ENCODE data around the gene CD200. TPM values are rescaled to one million over a fixed set of nuclear protein-coding genes. Genes with fewer than 3 reads are reported as not detected.

Gene CD200
- total and polyA plus RNA-seq, 7 donors: 0.59 to 1.5 (median 0.68) TPM

DNA sequence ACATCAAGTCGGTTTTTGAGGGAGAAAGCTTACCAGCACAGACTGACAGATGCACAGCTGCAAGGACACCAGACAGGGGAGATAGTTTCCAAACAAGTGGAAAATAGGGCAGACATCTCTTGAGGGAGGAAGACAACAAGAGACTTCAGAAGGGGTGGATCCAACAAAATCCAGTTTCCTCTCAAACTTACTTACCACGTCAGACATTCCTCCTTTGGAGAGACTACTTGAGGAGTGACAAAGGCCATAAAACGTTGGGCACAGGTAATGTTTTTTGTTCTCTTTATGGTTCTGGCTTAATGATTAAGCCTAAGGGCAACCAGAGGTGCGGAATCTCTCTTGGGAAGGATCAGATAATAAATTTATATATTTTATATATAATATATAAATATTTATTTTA lies 76.1 kb downstream of the CD200 start:
- DNase-seq (no peak), ATAC-seq (no peak)
- WGBS, 3 donors: 47 to 59% (median 58%) methylated on average over 4 of the region's 4 CpGs
- Histone ChIP-seq H3K4me1 (no peaks in the 10 kb centered on the region), H3K27me3 (ENCODE audit: insufficient read depth in 3 of 3, low read length in 2 of 3) (no peaks in the 10 kb centered on the region), H3K4me3 (no peak overlapping the region), H3K27ac (no peak overlapping the region), H3K9me3 (no peaks in the 10 kb centered on the region), H3K36me3 (ENCODE audit: insufficient read depth in 1 of 2, low read depth in 1 of 2) (no peaks in the 10 kb centered on the region)
- TF ChIP-seq, protein P1, sequence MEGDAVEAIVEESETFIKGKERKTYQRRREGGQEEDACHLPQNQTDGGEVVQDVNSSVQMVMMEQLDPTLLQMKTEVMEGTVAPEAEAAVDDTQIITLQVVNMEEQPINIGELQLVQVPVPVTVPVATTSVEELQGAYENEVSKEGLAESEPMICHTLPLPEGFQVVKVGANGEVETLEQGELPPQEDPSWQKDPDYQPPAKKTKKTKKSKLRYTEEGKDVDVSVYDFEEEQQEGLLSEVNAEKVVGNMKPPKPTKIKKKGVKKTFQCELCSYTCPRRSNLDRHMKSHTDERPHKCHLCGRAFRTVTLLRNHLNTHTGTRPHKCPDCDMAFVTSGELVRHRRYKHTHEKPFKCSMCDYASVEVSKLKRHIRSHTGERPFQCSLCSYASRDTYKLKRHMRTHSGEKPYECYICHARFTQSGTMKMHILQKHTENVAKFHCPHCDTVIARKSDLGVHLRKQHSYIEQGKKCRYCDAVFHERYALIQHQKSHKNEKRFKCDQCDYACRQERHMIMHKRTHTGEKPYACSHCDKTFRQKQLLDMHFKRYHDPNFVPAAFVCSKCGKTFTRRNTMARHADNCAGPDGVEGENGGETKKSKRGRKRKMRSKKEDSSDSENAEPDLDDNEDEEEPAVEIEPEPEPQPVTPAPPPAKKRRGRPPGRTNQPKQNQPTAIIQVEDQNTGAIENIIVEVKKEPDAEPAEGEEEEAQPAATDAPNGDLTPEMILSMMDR (IDR thresholded peaks at IDR 0.05): no peak
- intact Hi-C loops (cut with DNase I): no loop called here

DNA sequence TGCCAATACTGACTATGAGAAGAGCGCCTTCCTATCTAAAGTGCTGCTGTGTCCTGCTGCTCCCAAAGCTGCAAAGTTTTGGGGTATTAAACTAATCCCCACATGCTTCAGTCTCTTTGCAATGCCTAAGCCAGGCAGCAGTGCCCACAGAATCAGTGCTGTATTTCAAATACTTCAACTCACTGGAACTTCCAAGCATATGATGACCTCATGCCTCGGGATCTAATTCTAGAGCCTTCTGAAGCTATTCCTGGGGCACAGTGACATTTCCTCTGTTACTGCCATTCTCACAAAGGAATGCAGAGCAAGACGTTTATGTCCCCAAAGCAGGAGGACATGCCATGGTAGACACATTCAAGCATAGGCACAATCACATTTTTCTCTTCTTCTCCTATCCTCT lies 78.5 kb downstream of the CD200 start:
- WGBS, 3 donors: 48 to 57% (median 53%) methylated on average over 3 of the region's 3 CpGs
- no peaks in the 10 kb centered on the region for H3K4me1 ChIP-seq
- DNase-seq (no peak), ATAC-seq (no peak)
- no peak overlapping the region for H3K27ac ChIP-seq
- no peaks in the 10 kb centered on the region for H3K9me3 ChIP-seq
- H3K36me3 ChIP-seq (ENCODE audit: insufficient read depth in 1 of 2, low read depth in 1 of 2): no peaks in the 10 kb centered on the region
- no peak overlapping the region for H3K4me3 ChIP-seq
- intact Hi-C loops (cut with DNase I): no loop called here
- TF ChIP-seq, protein P1 (IDR thresholded peaks at IDR 0.05): no peak
- no peaks in the 10 kb centered on the region for H3K27me3 ChIP-seq (ENCODE audit: insufficient read depth in 3 of 3, low read length in 2 of 3)

Other genes starting within 250 kb of the CD200 start
- 1 to 10 TPM in 3 of 4 donors, under 1 TPM in 1; 0.86 to 2.8 (median 2.0) TPM for gene C3orf52, start 246.8 kb upstream of the CD200 start, total RNA-seq
- 1 to 10 TPM in 2 of 3 donors, under 1 TPM in 1; 0.62 to 5.9 (median 1.9) TPM for gene C3orf52, start 246.8 kb upstream of the CD200 start, polyA plus RNA-seq
- gene GCSAM, start 199.9 kb upstream of the CD200 start, total RNA-seq: not detected
- gene GCSAM, start 199.9 kb upstream of the CD200 start, polyA plus RNA-seq: under 1 TPM; 0.01 to 0.25 (median 0.04) TPM
- gene SLC9C1, start 38.9 kb upstream of the CD200 start, total RNA-seq: under 1 TPM; 0.10 to 0.32 (median 0.19) TPM
- under 1 TPM in 1 of 3 donors, not detected in 2; 0.01 TPM for gene SLC9C1, start 38.9 kb upstream of the CD200 start, polyA plus RNA-seq
- under 1 TPM in 2 of 4 donors, not detected in 2; 0.13 to 0.32 TPM for gene BTLA, start 166.3 kb downstream of the CD200 start, total RNA-seq
- under 1 TPM; 0.01 to 0.14 (median 0.06) TPM for gene BTLA, start 166.3 kb downstream of the CD200 start, polyA plus RNA-seq
- 10 to 100 TPM; 27.9 to 38.7 (median 31.7) TPM for gene ATG3, start 228.8 kb downstream of the CD200 start, total RNA-seq
- gene ATG3, start 228.8 kb downstream of the CD200 start, polyA plus RNA-seq: 10 to 100 TPM; 27.5 to 75.0 (median 47.5) TPM
- 10 to 100 TPM in 2 of 4 donors, 1 to 10 TPM in 2; 9.3 to 12.6 (median 10.5) TPM for gene SLC35A5, start 228.9 kb downstream of the CD200 start, total RNA-seq
- gene SLC35A5, start 228.9 kb downstream of the CD200 start, polyA plus RNA-seq: 10 to 100 TPM in 2 of 3 donors, 1 to 10 TPM in 1; 7.1 to 15.4 (median 13.0) TPM

Data from psoas muscle (tissue), 8 donors.